ENCODE measurements around the gene SRPX2. TPM values are rescaled to one million over a fixed set of nuclear protein-coding genes. Genes with fewer than 3 reads are reported as not detected.

SRPX2 gene
- total RNA-seq, 8 experiments from 2014 or later, result 0.05 to 26.9 (median 6.6) TPM; not detected in 1

GRCh38 chrX:100685997-100686305 is 42.0 kb downstream of the SRPX2 start:
- in situ Hi-C loops (cut with MboI; ENCODE audit: low pct_unique_long_range_greater_than_20kb in 2 of 9, low sequenced_read_pairs in 9 of 9, unreplicated experiment in 9 of 9), result loop anchor here in 3 of 9 experiments (10.0 to 25.0 kb wide), 3 partner anchors 89 to 601 kb away; partner anchors contain the start of gene TAF7L (in 1 of the 3)
- H3K4me3 ChIP-seq, result no peak overlapping the region
- ATAC-seq (replicated peaks in 6 of 8), result peak in 1 of 8 experiments; percentile 48
- no peak overlapping the region for H3K27ac ChIP-seq
- no peaks in the 10 kb centered on the region for H3K4me1 ChIP-seq (replicated peaks in 1 of 2)
- 0 to 40% (median 14%) methylated on average over 1 of the region's 1 CpG; no CpG with 5 or more reads in 7 of the 10 experiments for WGBS, 10 experiments

GRCh38 chrX:100687128-100687527 is 43.1 kb downstream of the SRPX2 start:
- WGBS, 10 experiments, result 71 to 100% methylated on average over 2 to 5 of the region's 6 CpGs; no CpG with 5 or more reads in 8 of the 10 experiments
- in situ Hi-C loops (cut with MboI; ENCODE audit: low pct_unique_long_range_greater_than_20kb in 2 of 9, low sequenced_read_pairs in 9 of 9, unreplicated experiment in 9 of 9), result loop anchor here in 3 of 9 experiments (10.0 to 25.0 kb wide), 3 partner anchors 88 to 600 kb away; partner anchors contain the start of gene TAF7L (in 1 of the 3)
- ATAC-seq (replicated peaks in 6 of 8), result no peak
- Histone ChIP-seq H3K27ac (no peak overlapping the region), H3K4me1 (replicated peaks in 1 of 2) (no peaks in the 10 kb centered on the region), H3K4me3 (no peak overlapping the region)

GRCh38 chrX:100687546-100687945 is 43.5 kb downstream of the SRPX2 start:
- Histone ChIP-seq H3K27ac (no peak overlapping the region), H3K4me1 (replicated peaks in 1 of 2) (no peaks in the 10 kb centered on the region), H3K4me3 (no peak overlapping the region)
- in situ Hi-C loops (cut with MboI; ENCODE audit: low pct_unique_long_range_greater_than_20kb in 2 of 9, low sequenced_read_pairs in 9 of 9, unreplicated experiment in 9 of 9), result loop anchor here in 3 of 9 experiments (10.0 to 25.0 kb wide), 3 partner anchors 87 to 600 kb away; partner anchors contain the start of gene TAF7L (in 1 of the 3)
- no peak for ATAC-seq (replicated peaks in 6 of 8)
- 59% methylated on average over 2 of the region's 2 CpGs; no CpG with 5 or more reads in 9 of the 10 experiments for WGBS, 10 experiments

- peak in 5 of 8 experiments; percentile 47 to 75 (median 65) for ATAC-seq (replicated peaks in 6 of 8)
- no peak overlapping the region for H3K4me3 ChIP-seq
- in situ Hi-C loops (cut with MboI; ENCODE audit: low pct_unique_long_range_greater_than_20kb in 2 of 9, low sequenced_read_pairs in 9 of 9, unreplicated experiment in 9 of 9), result loop anchor here in 2 of 9 experiments (25.0 kb wide), 2 partner anchors 92 to 592 kb away; partner anchors contain the start of gene TAF7L (in 1 of the 2)
- 38 to 100% (median 69%) methylated on average over 1 to 2 of the region's 2 CpGs; no CpG with 5 or more reads in 7 of the 10 experiments for WGBS, 10 experiments
- H3K4me1 ChIP-seq (replicated peaks in 1 of 2), result no peaks in the 10 kb centered on the region
- no peak overlapping the region for H3K27ac ChIP-seq
Measured at GRCh38 chrX:100695302-100695701, 51.3 kb downstream of the SRPX2 start.

GRCh38 chrX:100695991-100696390 is 52.0 kb downstream of the SRPX2 start:
- in situ Hi-C loops (cut with MboI; ENCODE audit: low pct_unique_long_range_greater_than_20kb in 2 of 9, low sequenced_read_pairs in 9 of 9, unreplicated experiment in 9 of 9), result loop anchor here in 2 of 9 experiments (25.0 kb wide), 2 partner anchors 91 to 591 kb away; partner anchors contain the start of gene TAF7L (in 1 of the 2)
- WGBS, 10 experiments, result 44 to 100% (median 67%) methylated on average over 1 to 4 of the region's 4 CpGs; no CpG with 5 or more reads in 1 of the 10 experiments
- no peak overlapping the region for H3K4me3 ChIP-seq
- ATAC-seq (replicated peaks in 6 of 8), result no peak
- no peaks in the 10 kb centered on the region for H3K4me1 ChIP-seq (replicated peaks in 1 of 2)
- no peak overlapping the region for H3K27ac ChIP-seq

- in situ Hi-C loops (cut with MboI; ENCODE audit: low pct_unique_long_range_greater_than_20kb in 2 of 9, low sequenced_read_pairs in 9 of 9, unreplicated experiment in 9 of 9), result loop anchor here in 2 of 9 experiments (25.0 kb wide), 2 partner anchors 90 to 590 kb away; partner anchors contain the start of gene TAF7L (in 1 of the 2)
- H3K4me1 ChIP-seq (replicated peaks in 1 of 2), result no peaks in the 10 kb centered on the region
- H3K27ac ChIP-seq, result no peak overlapping the region
- ATAC-seq (replicated peaks in 6 of 8), result no peak
- 17 to 100% (median 89%) methylated on average over 1 to 3 of the region's 3 CpGs; no CpG with 5 or more reads in 5 of the 10 experiments for WGBS, 10 experiments
- no peak overlapping the region for H3K4me3 ChIP-seq
Measured at GRCh38 chrX:100696699-100697351, 52.8 kb downstream of the SRPX2 start.

GRCh38 chrX:100698551-100698950 is 54.6 kb downstream of the SRPX2 start:
- ATAC-seq (replicated peaks in 6 of 8), result no peak
- in situ Hi-C loops (cut with MboI; ENCODE audit: low pct_unique_long_range_greater_than_20kb in 2 of 9, low sequenced_read_pairs in 9 of 9, unreplicated experiment in 9 of 9), result loop anchor here in 2 of 9 experiments (25.0 kb wide), 2 partner anchors 89 to 589 kb away; partner anchors contain the start of gene TAF7L (in 1 of the 2)

GRCh38 chrX:100700809-100701208 is 56.8 kb downstream of the SRPX2 start:
- 29% methylated on average over 1 of the region's 1 CpG; no CpG with 5 or more reads in 9 of the 10 experiments for WGBS, 10 experiments
- in situ Hi-C loops (cut with MboI; ENCODE audit: low pct_unique_long_range_greater_than_20kb in 2 of 9, low sequenced_read_pairs in 9 of 9, unreplicated experiment in 9 of 9), result no loop called here
- no peak for ATAC-seq (replicated peaks in 6 of 8)
- Histone ChIP-seq H3K4me1 (replicated peaks in 1 of 2) (no peaks in the 10 kb centered on the region), H3K4me3 (no peak overlapping the region), H3K27ac (no peak overlapping the region)

More at GRCh38 chrX:100698551-100698950, 54.6 kb downstream of the SRPX2 start:
- Histone ChIP-seq H3K4me3 (no peak overlapping the region), H3K27ac (no peak overlapping the region), H3K4me1 (replicated peaks in 1 of 2) (no peaks in the 10 kb centered on the region)

GRCh38 chrX:100704581-100705203 is 60.7 kb downstream of the SRPX2 start:
- no peak overlapping the region for H3K27ac ChIP-seq
- H3K4me1 ChIP-seq (replicated peaks in 1 of 2), result no peaks in the 10 kb centered on the region
- in situ Hi-C loops (cut with MboI; ENCODE audit: low pct_unique_long_range_greater_than_20kb in 2 of 9, low sequenced_read_pairs in 9 of 9, unreplicated experiment in 9 of 9), result no loop called here
- H3K4me3 ChIP-seq, result no peak overlapping the region
- WGBS, 10 experiments, result 0 to 100% (median 67%) methylated on average over 1 to 3 of the region's 3 CpGs; no CpG with 5 or more reads in 2 of the 10 experiments
- no peak for ATAC-seq (replicated peaks in 6 of 8)

- in situ Hi-C loops (cut with MboI; ENCODE audit: low pct_unique_long_range_greater_than_20kb in 2 of 9, low sequenced_read_pairs in 9 of 9, unreplicated experiment in 9 of 9), result no loop called here
- no peak for ATAC-seq (replicated peaks in 6 of 8)
- 37 to 60% (median 46%) methylated on average over 1 to 3 of the region's 3 CpGs; no CpG with 5 or more reads in 6 of the 10 experiments for WGBS, 10 experiments
- Histone ChIP-seq H3K4me1 (replicated peaks in 1 of 2) (no peaks in the 10 kb centered on the region), H3K27ac (no peak overlapping the region), H3K4me3 (no peak overlapping the region)
Measured at GRCh38 chrX:100710816-100711215, 66.8 kb downstream of the SRPX2 start.

- peak in 2 of 8 experiments; percentile 56 for ATAC-seq (replicated peaks in 6 of 8)
- in situ Hi-C loops (cut with MboI; ENCODE audit: low pct_unique_long_range_greater_than_20kb in 2 of 9, low sequenced_read_pairs in 9 of 9, unreplicated experiment in 9 of 9), result no loop called here
- Histone ChIP-seq H3K4me1 (replicated peaks in 1 of 2) (peaks cover 0 to 7% of the 10 kb centered on the region in 2 donors), H3K4me3 (no peak overlapping the region), H3K27ac (no peak overlapping the region)
- WGBS, 10 experiments, result 25 to 97% (median 43%) methylated on average over 6 to 8 of the region's 8 CpGs; no CpG with 5 or more reads in 6 of the 10 experiments
Measured at GRCh38 chrX:100717363-100717762, 73.4 kb downstream of the SRPX2 start.

- no peak for ATAC-seq (replicated peaks in 6 of 8)
- WGBS, 10 experiments, result 62 to 100% (median 78%) methylated on average over 1 to 2 of the region's 2 CpGs; no CpG with 5 or more reads in 6 of the 10 experiments
- no peak overlapping the region for H3K27ac ChIP-seq
- peaks cover 0 to 7% of the 10 kb centered on the region in 2 donors for H3K4me1 ChIP-seq (replicated peaks in 1 of 2)
- in situ Hi-C loops (cut with MboI; ENCODE audit: low pct_unique_long_range_greater_than_20kb in 2 of 9, low sequenced_read_pairs in 9 of 9, unreplicated experiment in 9 of 9), result no loop called here
- H3K4me3 ChIP-seq, result no peak overlapping the region
Measured at GRCh38 chrX:100719139-100719538, 75.1 kb downstream of the SRPX2 start.

GRCh38 chrX:100720301-100720700 is 76.3 kb downstream of the SRPX2 start:
- ATAC-seq (replicated peaks in 6 of 8), result peak in 1 of 8 experiments; percentile 31
- WGBS, 10 experiments, result 0 to 20% methylated on average over 1 of the region's 2 CpGs; no CpG with 5 or more reads in 8 of the 10 experiments
- H3K4me1 ChIP-seq (replicated peaks in 1 of 2), result peaks cover 0 to 7% of the 10 kb centered on the region in 2 donors
- in situ Hi-C loops (cut with MboI; ENCODE audit: low pct_unique_long_range_greater_than_20kb in 2 of 9, low sequenced_read_pairs in 9 of 9, unreplicated experiment in 9 of 9), result no loop called here
- H3K27ac ChIP-seq, result no peak overlapping the region
- no peak overlapping the region for H3K4me3 ChIP-seq
